IMR-90 (cell line): ENCODE results near the gene CLCF1. TPM values are rescaled to one million over a fixed set of nuclear protein-coding genes. Genes with fewer than 3 reads are reported as not detected.

Experiments
- ATAC-seq: fragments of 200-7000 bp; cut with Tn5 transposase; 2 replicates; pipeline ENCODE4 v1.9.1; 2020; ENCODE audit warnings: low read depth, mild to moderate bottlenecking, moderate library complexity
- BruUV-seq: library from RNA; stranded (reverse); fragments of 400-500 nt; replicated peaks from 2 replicates; lab custom pipeline; 2021; lab: Mats Ljungman, UMichigan
- CTCF ChIA-PET: fragments of 300-600 bp; formaldehyde crosslinking; extraction: SDS; loops from one replicate; lab custom pipeline; 2021; ENCODE audit warnings: antibody characterized with exemption; lab: Yijun Ruan, JAX
- POLR2A ChIA-PET: fragments of 300-600 bp; sonication (Branson Sonifier 250); formaldehyde crosslinking; loops from one replicate; lab custom pipeline; 2022; ENCODE audit warnings: antibody characterized with exemption; ENCODE audit not compliant: unreplicated experiment; lab: Charles Lee
- DNase-seq: peaks from one replicate; pipeline ENCODE4 v3.0.0; 2013
- H2AFZ ChIP-seq: replicated peaks from 2 replicates; pipeline ENCODE3; 2013; ENCODE audit warnings: low read length, mild to moderate bottlenecking; ENCODE audit not compliant: poor library complexity
- H2AK5ac ChIP-seq: 2 replicates; pipeline ENCODE4 v1.6.1; 2013; ENCODE audit warnings: low read depth, low read length, inconsistent platforms
- H2AK9ac ChIP-seq: replicated peaks from 2 replicates; pipeline ENCODE3; 2013; ENCODE audit warnings: mild to moderate bottlenecking, low read depth, low read length, moderate library complexity; ENCODE audit not compliant: poor library complexity
- H2BK120ac ChIP-seq: 2 replicates; pipeline ENCODE4 v1.6.1; 2013; ENCODE audit warnings: low read depth, low read length, inconsistent platforms
- H2BK15ac ChIP-seq: 3 replicates; pipeline ENCODE4 v1.6.1; 2013; ENCODE audit warnings: low read depth, low read length, inconsistent platforms
- H2BK20ac ChIP-seq: 2 replicates; pipeline ENCODE4 v1.6.1; 2013; ENCODE audit warnings: low read depth, mild to moderate bottlenecking, inconsistent platforms, low read length, moderate library complexity
- H2BK5ac ChIP-seq: 2 replicates; pipeline ENCODE4 v1.6.1; 2013; ENCODE audit warnings: mild to moderate bottlenecking, low read depth, low read length, inconsistent platforms; ENCODE audit not compliant: poor library complexity, severe bottlenecking
- H3K14ac ChIP-seq: replicated peaks from 2 replicates; pipeline ENCODE4 v1.6.1; 2013; ENCODE audit warnings: low read depth, low read length, inconsistent platforms
- H3K18ac ChIP-seq: 2 replicates; pipeline ENCODE4 v1.6.1; 2013; ENCODE audit warnings: low read depth, low read length, control low read depth
- H3K23ac ChIP-seq: 2 replicates; pipeline ENCODE4 v1.6.1; 2013; ENCODE audit warnings: low read depth, low read length, inconsistent platforms
- H3K27ac ChIP-seq: 2 replicates; pipeline ENCODE4 v1.5.1; 2013; ENCODE audit warnings: mild to moderate bottlenecking, control low read depth, low read length; ENCODE audit not compliant: insufficient read depth
- H3K27me3 ChIP-seq: 2 replicates; pipeline ENCODE4 v1.6.1; 2013; ENCODE audit warnings: low read length; ENCODE audit not compliant: control insufficient read depth, insufficient read depth
- H3K36me3 ChIP-seq: 2 replicates; pipeline ENCODE4 v1.6.1; 2013; ENCODE audit warnings: low read length, mixed read lengths; ENCODE audit not compliant: control insufficient read depth, insufficient read depth
- H3K4ac ChIP-seq: 2 replicates; pipeline ENCODE4 v1.6.1; 2013; ENCODE audit warnings: low read depth, low read length, inconsistent platforms
- H3K4me1 ChIP-seq: 2 replicates; pipeline ENCODE4 v1.6.1; 2013; ENCODE audit warnings: low read length, mixed read lengths; ENCODE audit not compliant: control insufficient read depth, insufficient read depth
- H3K4me2 ChIP-seq: 2 replicates; pipeline ENCODE4 v1.6.1; 2013; ENCODE audit warnings: low read depth, mild to moderate bottlenecking, control low read depth, low read length, moderate library complexity
- H3K4me3 ChIP-seq: 2 replicates; pipeline ENCODE4 v1.5.1; 2013; ENCODE audit warnings: low read depth, mild to moderate bottlenecking, control low read depth, low read length, moderate library complexity; ENCODE audit not compliant: insufficient read depth
- H3K56ac ChIP-seq: 2 replicates; pipeline ENCODE4 v1.6.1; 2013; ENCODE audit warnings: low read length, inconsistent platforms; ENCODE audit not compliant: insufficient read depth; ENCODE audit errors: extremely low read depth
- H3K79me1 ChIP-seq, 2 experiments: 2 replicates each; pipeline ENCODE4 v1.6.1; 2013; ENCODE audit warnings: low read length in 2 of 2, inconsistent platforms in 1 of 2, low read depth in 1 of 2
- H3K9ac ChIP-seq: 2 replicates; pipeline ENCODE4 v1.6.1; 2013; ENCODE audit warnings: low read depth, low read length, control low read depth
- H3K9me1 ChIP-seq: 2 replicates; pipeline ENCODE4 v1.6.1; 2013; ENCODE audit warnings: low read length, inconsistent platforms; ENCODE audit not compliant: insufficient read depth
- H3K9me3 ChIP-seq: 2 replicates; pipeline ENCODE4 v1.6.1; 2013; ENCODE audit warnings: low read length; ENCODE audit not compliant: control insufficient read depth, insufficient read depth
- H4K20me1 ChIP-seq: 2 replicates; pipeline ENCODE4 v1.6.1; 2013; ENCODE audit warnings: low read length, inconsistent platforms; ENCODE audit not compliant: insufficient read depth
- H4K5ac ChIP-seq: 2 replicates; pipeline ENCODE4 v1.6.1; 2013; ENCODE audit warnings: mild to moderate bottlenecking, low read depth, low read length, control low read depth
- H4K8ac ChIP-seq, 2 experiments: 2 replicates each; pipeline ENCODE4 v1.6.1; 2013; ENCODE audit warnings: low read depth in 2 of 2, low read length in 2 of 2, control low read depth in 1 of 2, inconsistent platforms in 1 of 2
- H4K91ac ChIP-seq: 2 replicates; pipeline ENCODE4 v1.6.1; 2013; ENCODE audit warnings: low read depth, low read length, inconsistent platforms; ENCODE audit not compliant: insufficient read depth
- BHLHE40 ChIP-seq: fragments of 150-350 bp; IDR thresholded peaks from 2 replicates; pipeline ENCODE4 v1.6.1; 2016; ENCODE audit warnings: mild to moderate bottlenecking, low read depth, low read length
- MAZ ChIP-seq: IDR thresholded peaks from 2 replicates; pipeline ENCODE4 v1.6.1; 2012; ENCODE audit warnings: low read depth, mild to moderate bottlenecking, low read length, improper control_type of control experiment, moderate library complexity, borderline replicate concordance
- POLR2A ChIP-seq: IDR thresholded peaks from 2 replicates; pipeline ENCODE4 v1.6.1; 2012; ENCODE audit warnings: mild to moderate bottlenecking, low read depth, low read length
- USF2 ChIP-seq: fragments of 150-350 bp; IDR thresholded peaks from 2 replicates; pipeline ENCODE4 v1.6.1; 2017; ENCODE audit warnings: mild to moderate bottlenecking, antibody characterized with exemption, low read length, low read depth
- WGBS, 2 experiments: methylation state at CpG; one replicate each; pipeline versions ENCODE4 v1.1.5 to v1.1.7; 2013; ENCODE audit warnings: missing lambda C conversion rate in 2 of 2; ENCODE audit not compliant: insufficient read length in 1 of 2; ENCODE audit errors: extremely low coverage in 2 of 2; 5-methylcytosine and 5-hydroxymethylcytosine counted together
- dilution Hi-C: fragments of 300-500 bp; cut with HindIII; formaldehyde crosslinking; loops from one replicate; pipeline ENCODE4 v1.14.3; 2018; ENCODE audit warnings: low sequenced_read_pairs; ENCODE audit not compliant: unreplicated experiment
- in situ Hi-C: fragments of 300-500 bp; cut with MboI; formaldehyde crosslinking; loops from 3 replicates; pipeline ENCODE4 v1.14.3; 2019; ENCODE audit warnings: low sequenced_read_pairs, inconsistent platforms, mixed read lengths
- intact Hi-C: fragments of 100-400 bp; cut with micrococcal nuclease; formaldehyde crosslinking; loops from 2 replicates; pipeline ENCODE4 v1.10.0; 2022
- polyA plus RNA-seq, 3 experiments: library from polyadenylated mRNA; depleted of rRNA; stranded (reverse); fragments of >200 nt; gene quantifications; 2 replicates each; pipeline ENCODE4 v1.2.3, GENCODE V29; 2012; ENCODE audit warnings: low replicate concordance in 1 of 3
- total RNA-seq: library from RNA; depleted of rRNA; stranded (reverse); fragments of >200 nt; gene quantifications from 2 replicates; pipeline ENCODE4 v1.2.3, GENCODE V29; 2012

The CLCF1 gene
- total and polyA plus RNA-seq, 2 of the 4 experiments (the other 2 are of a cell fraction) = 5.6 to 27.8 TPM

- peak overlapping the region; percentile 80 for H2BK20ac ChIP-seq
- intact Hi-C loops = no loop called here
- H3K9ac ChIP-seq = no peak overlapping the region
- H2BK5ac ChIP-seq = no peak overlapping the region
- no peak overlapping the region for H3K56ac ChIP-seq
- H3K36me3 ChIP-seq = peaks cover 26% of the 10 kb centered on the region
- peak overlapping the region; percentile 48; the same call in 1 of the 2 replicates for H2BK120ac ChIP-seq
- H4K91ac ChIP-seq = no peak overlapping the region
- in situ Hi-C loops = no loop called here
- no peak overlapping the region for H4K5ac ChIP-seq
- H3K18ac ChIP-seq = no peak overlapping the region
- 0 out of 2 replicates have a peak overlapping the region, but pooled peaks have one; percentile 54 for H3K14ac ChIP-seq
- no peaks in the 10 kb centered on the region for H3K27me3 ChIP-seq
- no peak overlapping the region for H3K27ac ChIP-seq
- DNase-seq = no peak
- no TSS peak for BruUV-seq
- H3K9me1 ChIP-seq = peaks cover 48% of the 10 kb centered on the region
- dilution Hi-C loops = no loop called here
- H4K20me1 ChIP-seq = peaks cover 67% of the 10 kb centered on the region
- H3K79me1 ChIP-seq = peaks cover 5 to 79% of the 10 kb centered on the region in 2 experiments; a peak in 3 of 4 replicates
- no peaks in the 10 kb centered on the region for H3K9me3 ChIP-seq
- ChIA-PET POLR2A (no interaction called here), CTCF (interaction anchor here (1.6 kb wide), 1 partner anchor 17 kb away, joined by 4 read pairs; no protein-coding TSS in a partner anchor)
- peak overlapping the region; percentile 79 for H3K4ac ChIP-seq
- H2BK15ac ChIP-seq = no peak overlapping the region; the same call in 2 of the 3 replicates
- WGBS, 2 experiments = 100% methylated on average over 1 of the region's 3 CpGs; no CpG with 5 or more reads in 1 of the 2 experiments
- no peak overlapping the region for H2AK9ac ChIP-seq
- no peak overlapping the region for H3K4me3 ChIP-seq
- H3K23ac ChIP-seq = peak overlapping the region; percentile 79; the same call in 1 of the 2 replicates
- no peak overlapping the region for H4K8ac ChIP-seq
- no peak for ATAC-seq
- H2AFZ ChIP-seq = no peak overlapping the region
- peaks cover 53% of the 10 kb centered on the region for H3K4me1 ChIP-seq
- peak overlapping the region; percentile 57; the same call in 1 of the 2 replicates for H2AK5ac ChIP-seq
- no peak overlapping the region for H3K4me2 ChIP-seq
- no peak for TF ChIP-seq MAZ
- TF ChIP-seq USF2 = no peak
- TF ChIP-seq POLR2A = no peak
- no peak for TF ChIP-seq BHLHE40
These were observed 4.8 kb downstream of the CLCF1 start for GRCh38 chr11:67368621-67369020.
